ENCODE results near the gene TNRC6A.

TNRC6A gene

GRCh38 chr16:24754543-24754942 lies 25.1 kb downstream of the TNRC6A start:
- Mint-ChIP-seq H3K4me1 (peaks cover 28 to 44% of the 10 kb centered on the region in 2 donors), H3K36me3 (peaks cover 12 to 19% of the 10 kb centered on the region in 2 donors), H3K27me3 (no peaks in the 10 kb centered on the region), H3K9me3 (no peaks in the 10 kb centered on the region), H3K27ac (no peak overlapping the region), H3K4me3 (no peak overlapping the region)
- ATAC-seq (replicated peaks): no peak
- DNase-seq: no peak

GRCh38 chr16:24755201-24755874 lies 25.9 kb downstream of the TNRC6A start:
- H3K27ac Mint-ChIP-seq: no peak overlapping the region
- H3K36me3 Mint-ChIP-seq: peaks cover 12 to 18% of the 10 kb centered on the region in 2 donors

GRCh38 chr16:24758373-24758772 lies 28.9 kb downstream of the TNRC6A start:
- no peak for ATAC-seq (replicated peaks)
- H3K4me3 Mint-ChIP-seq: no peak overlapping the region
- no peaks in the 10 kb centered on the region for H3K9me3 Mint-ChIP-seq
- H3K36me3 Mint-ChIP-seq: peaks cover 2 to 6% of the 10 kb centered on the region in 2 donors
- H3K27me3 Mint-ChIP-seq: no peaks in the 10 kb centered on the region
- H3K4me1 Mint-ChIP-seq: peaks cover 12 to 23% of the 10 kb centered on the region in 2 donors
- DNase-seq: no peak
- H3K27ac Mint-ChIP-seq: no peak overlapping the region

More at GRCh38 chr16:24755201-24755874, 25.9 kb downstream of the TNRC6A start:
- no peaks in the 10 kb centered on the region for H3K27me3 Mint-ChIP-seq
- ATAC-seq (replicated peaks) (no peak), DNase-seq (no peak)
- H3K4me1 Mint-ChIP-seq: peaks cover 28 to 43% of the 10 kb centered on the region in 2 donors
- H3K4me3 Mint-ChIP-seq: no peak overlapping the region
- no peaks in the 10 kb centered on the region for H3K9me3 Mint-ChIP-seq

- peaks cover 11 to 23% of the 10 kb centered on the region in 2 donors for H3K4me1 Mint-ChIP-seq
- H3K36me3 Mint-ChIP-seq: peaks cover 3 to 9% of the 10 kb centered on the region in 2 donors
- H3K9me3 Mint-ChIP-seq: no peaks in the 10 kb centered on the region
- H3K27me3 Mint-ChIP-seq: no peaks in the 10 kb centered on the region
- ATAC-seq (replicated peaks): no peak
- DNase-seq: no peak
- H3K27ac Mint-ChIP-seq: no peak overlapping the region
- no peak overlapping the region for H3K4me3 Mint-ChIP-seq
These were observed 29.6 kb downstream of the TNRC6A start for GRCh38 chr16:24759006-24759405.

GRCh38 chr16:24761526-24761925 lies 32.1 kb downstream of the TNRC6A start:
- H3K4me3 Mint-ChIP-seq: no peak overlapping the region
- H3K27me3 Mint-ChIP-seq: no peaks in the 10 kb centered on the region
- ATAC-seq (replicated peaks) (no peak), DNase-seq (no peak)
- H3K4me1 Mint-ChIP-seq: peaks cover 4 to 7% of the 10 kb centered on the region in 2 donors
- H3K36me3 Mint-ChIP-seq: peaks cover 4 to 10% of the 10 kb centered on the region in 2 donors
- no peaks in the 10 kb centered on the region for H3K9me3 Mint-ChIP-seq
- H3K27ac Mint-ChIP-seq: no peak overlapping the region

- no peaks in the 10 kb centered on the region for H3K9me3 Mint-ChIP-seq
- no peak for DNase-seq
These were observed 35.5 kb downstream of the TNRC6A start for GRCh38 chr16:24764916-24765315.

GRCh38 chr16:24766057-24766456 lies 36.6 kb downstream of the TNRC6A start:
- peaks cover 12 to 14% of the 10 kb centered on the region in 2 donors for H3K4me1 Mint-ChIP-seq
- no peaks in the 10 kb centered on the region for H3K9me3 Mint-ChIP-seq
- DNase-seq (no peak), ATAC-seq (replicated peaks) (no peak)
- no peak overlapping the region for H3K27ac Mint-ChIP-seq
- H3K36me3 Mint-ChIP-seq: peaks cover 9 to 23% of the 10 kb centered on the region in 2 donors
- H3K27me3 Mint-ChIP-seq: no peaks in the 10 kb centered on the region
- H3K4me3 Mint-ChIP-seq: no peak overlapping the region

More at GRCh38 chr16:24764916-24765315, 35.5 kb downstream of the TNRC6A start:
- Mint-ChIP-seq H3K4me3 (no peak overlapping the region), H3K27me3 (no peaks in the 10 kb centered on the region), H3K36me3 (peaks cover 5 to 19% of the 10 kb centered on the region in 2 donors), H3K4me1 (peaks cover 5 to 6% of the 10 kb centered on the region in 2 donors), H3K27ac (no peak overlapping the region)
- no peak for ATAC-seq (replicated peaks)

DNA sequence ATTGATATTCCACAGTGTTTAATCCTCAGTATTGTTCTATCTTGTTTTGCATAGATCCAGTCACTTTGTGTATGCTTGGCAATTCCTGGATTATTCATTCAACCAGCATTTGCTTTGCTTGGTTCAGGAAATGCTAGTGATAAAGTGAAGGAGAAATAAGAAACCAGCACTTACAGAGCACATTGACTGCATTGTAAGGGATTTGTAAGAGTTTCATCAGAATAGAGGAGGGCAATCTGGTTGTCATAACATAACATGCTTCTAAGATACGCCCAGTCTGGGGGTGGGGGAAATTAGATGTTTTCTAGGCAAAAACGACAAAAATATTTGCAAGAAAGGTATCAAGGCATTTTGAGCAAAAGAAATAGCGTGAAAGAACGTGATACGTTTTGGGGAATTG lies 40.4 kb downstream of the TNRC6A start:
- Mint-ChIP-seq H3K27me3 (no peaks in the 10 kb centered on the region), H3K4me3 (no peak overlapping the region), H3K9me3 (no peaks in the 10 kb centered on the region), H3K4me1 (peaks cover 19 to 29% of the 10 kb centered on the region in 2 donors), H3K27ac (no peak overlapping the region), H3K36me3 (peaks cover 20 to 36% of the 10 kb centered on the region in 2 donors)
- DNase-seq (no peak), ATAC-seq (replicated peaks) (no peak)

- Mint-ChIP-seq H3K4me3 (no peak overlapping the region), H3K4me1 (peaks cover 19 to 29% of the 10 kb centered on the region in 2 donors), H3K36me3 (peaks cover 23 to 45% of the 10 kb centered on the region in 2 donors), H3K27me3 (no peaks in the 10 kb centered on the region), H3K9me3 (no peaks in the 10 kb centered on the region), H3K27ac (no peak overlapping the region)
- ATAC-seq (replicated peaks) (no peak), DNase-seq (no peak)
These were observed 41.8 kb downstream of the TNRC6A start for GRCh38 chr16:24771132-24771778.

- no peak overlapping the region for H3K27ac Mint-ChIP-seq
- H3K4me3 Mint-ChIP-seq: no peak overlapping the region
- peaks cover 27 to 48% of the 10 kb centered on the region in 2 donors for H3K36me3 Mint-ChIP-seq
- ATAC-seq (replicated peaks) (no peak), DNase-seq (no peak)
- no peaks in the 10 kb centered on the region for H3K9me3 Mint-ChIP-seq
- no peaks in the 10 kb centered on the region for H3K27me3 Mint-ChIP-seq
- peaks cover 19 to 29% of the 10 kb centered on the region in 2 donors for H3K4me1 Mint-ChIP-seq
These were observed 42.3 kb downstream of the TNRC6A start for GRCh38 chr16:24771779-24772157.

- H3K4me3 Mint-ChIP-seq: no peak overlapping the region
- H3K27me3 Mint-ChIP-seq: no peaks in the 10 kb centered on the region
- ATAC-seq (replicated peaks): no peak
- peak overlapping the region; percentile 42 for H3K27ac Mint-ChIP-seq
- DNase-seq: no peak
- H3K36me3 Mint-ChIP-seq: peaks cover 30 to 49% of the 10 kb centered on the region in 2 donors
- no peaks in the 10 kb centered on the region for H3K9me3 Mint-ChIP-seq
- H3K4me1 Mint-ChIP-seq: peaks cover 16 to 29% of the 10 kb centered on the region in 2 donors
These were observed 44.4 kb downstream of the TNRC6A start for GRCh38 chr16:24773771-24774427.

DNA sequence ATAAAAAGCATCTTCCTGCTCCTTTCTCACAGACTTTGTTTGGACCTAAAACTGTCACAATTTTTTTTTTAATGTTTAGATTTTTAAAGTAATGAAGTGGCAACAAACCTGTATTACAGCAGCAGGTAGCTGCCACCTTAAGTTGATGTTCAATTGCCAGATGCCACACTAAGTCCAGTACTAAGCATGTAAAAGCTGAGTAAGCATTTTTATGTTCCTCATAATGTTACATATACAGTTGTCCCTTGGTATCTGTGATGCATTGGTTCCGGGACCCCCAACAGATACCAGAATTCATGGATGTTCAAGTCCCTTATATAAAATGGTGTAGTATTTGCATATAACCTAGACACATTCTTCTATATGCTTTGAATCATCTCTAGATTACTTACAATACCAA lies 45.1 kb downstream of the TNRC6A start:
- Mint-ChIP-seq H3K4me1 (peaks cover 16 to 29% of the 10 kb centered on the region in 2 donors), H3K27me3 (no peaks in the 10 kb centered on the region), H3K9me3 (no peaks in the 10 kb centered on the region), H3K4me3 (no peak overlapping the region), H3K27ac (no peak overlapping the region), H3K36me3 (peaks cover 31 to 50% of the 10 kb centered on the region in 2 donors)
- DNase-seq (no peak), ATAC-seq (replicated peaks) (no peak)

GRCh38 chr16:24775455-24775854 lies 46.0 kb downstream of the TNRC6A start:
- ATAC-seq (replicated peaks): no peak

DNA sequence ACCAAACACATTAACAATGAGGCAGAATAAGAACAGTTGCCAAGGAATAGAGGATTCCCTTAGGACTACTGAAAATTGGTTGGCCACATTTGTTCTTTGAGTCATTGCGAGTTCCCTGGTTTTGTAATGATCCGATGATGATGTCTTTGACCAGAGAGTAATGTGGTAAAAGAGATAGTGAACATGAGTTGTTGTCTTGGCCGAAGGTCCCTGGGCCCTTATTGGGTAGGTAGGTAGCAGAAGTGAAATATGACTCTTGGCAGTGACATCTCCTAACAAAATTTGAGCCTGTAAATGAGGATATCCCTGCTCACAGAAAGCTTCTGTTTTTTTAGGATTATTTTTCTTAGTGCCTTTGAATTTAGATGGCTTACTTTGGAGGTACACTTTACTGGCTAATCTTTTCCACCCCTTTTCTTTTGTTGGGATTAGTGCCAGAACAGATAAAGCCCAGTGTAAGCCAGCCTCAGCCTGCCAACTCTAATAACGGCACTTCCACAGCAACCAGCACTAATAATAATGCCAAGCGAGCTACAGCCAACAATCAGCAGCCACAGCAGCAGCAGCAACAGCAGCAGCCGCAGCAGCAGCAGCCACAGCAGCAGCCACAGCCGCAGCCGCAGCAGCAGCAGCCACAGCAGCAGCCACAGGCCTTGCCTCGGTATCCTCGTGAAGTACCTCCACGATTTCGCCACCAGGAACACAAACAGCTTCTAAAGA lies 47.2 kb downstream of the TNRC6A start:
- H3K27me3 Mint-ChIP-seq: no peaks in the 10 kb centered on the region
- no peaks in the 10 kb centered on the region for H3K9me3 Mint-ChIP-seq
- H3K36me3 Mint-ChIP-seq: peaks cover 41 to 58% of the 10 kb centered on the region in 2 donors
- no peak overlapping the region for H3K4me3 Mint-ChIP-seq
- H3K27ac Mint-ChIP-seq: no peak overlapping the region
- DNase-seq: no peak
- no peak for ATAC-seq (replicated peaks)
- peaks cover 6 to 15% of the 10 kb centered on the region in 2 donors for H3K4me1 Mint-ChIP-seq

More at GRCh38 chr16:24775455-24775854, 46.0 kb downstream of the TNRC6A start:
- Mint-ChIP-seq H3K4me1 (peaks cover 8 to 19% of the 10 kb centered on the region in 2 donors), H3K9me3 (no peaks in the 10 kb centered on the region), H3K36me3 (peaks cover 32 to 50% of the 10 kb centered on the region in 2 donors), H3K27ac (no peak overlapping the region), H3K4me3 (no peak overlapping the region), H3K27me3 (no peaks in the 10 kb centered on the region)
- DNase-seq: no peak

All from stimulated activated naive B cell treated with anti-CD40 and anti-IgM and Interleukin-4, amounts not matched to agents 10 μg/mL and 1 μg/mL and 100 μg/mL, for 72 hours (primary cell).